ENCODE results near the gene TNFRSF14. TPM values are rescaled to one million over a fixed set of nuclear protein-coding genes. Genes with fewer than 3 reads are reported as not detected.
A peak's percentile ranks its signal among the peaks of the same experiment; 100 is the strongest.

Gene TNFRSF14
- total and polyA plus RNA-seq, 7 experiments from 2014 or later, result 52.5 to 253 (median 200) TPM

DNA sequence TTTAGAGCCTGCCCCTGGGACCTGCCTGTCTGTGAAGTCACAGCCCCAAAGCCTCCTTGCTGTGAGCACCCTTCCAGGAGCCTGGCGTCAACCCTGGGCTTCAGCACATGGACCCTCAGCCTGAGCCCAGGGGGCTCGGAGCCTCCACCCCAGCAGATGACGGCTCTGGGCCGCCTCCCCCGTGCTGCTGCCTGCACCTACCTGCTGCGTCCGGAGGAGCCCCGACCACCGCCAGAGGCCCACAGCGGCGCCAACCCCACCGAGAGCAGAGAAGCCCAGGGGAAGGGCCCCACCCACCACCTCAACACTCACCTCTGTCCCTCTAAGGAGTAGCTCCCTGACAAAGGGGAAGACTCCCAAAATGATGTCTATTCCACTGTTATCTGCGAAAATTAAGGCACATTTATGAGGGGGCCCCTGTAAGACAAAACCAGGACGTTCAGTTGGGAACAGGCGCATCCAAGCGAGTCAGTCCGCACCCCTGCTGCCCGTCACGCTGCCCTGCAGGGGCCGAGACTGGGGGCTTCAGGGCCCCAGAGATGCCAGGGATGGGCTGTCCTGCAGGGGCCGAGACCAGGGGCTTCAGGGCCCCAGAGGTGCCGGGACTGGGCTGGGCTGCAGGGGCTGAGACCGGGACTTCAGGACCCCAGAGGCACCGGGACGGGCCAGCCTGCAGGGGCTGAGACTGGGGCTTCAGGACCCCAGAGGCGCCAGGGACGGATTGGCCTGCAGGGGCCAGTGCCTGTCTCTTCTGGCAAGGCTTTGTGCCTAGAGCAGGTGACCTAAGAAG is 45.6 kb upstream of the TNFRSF14 start:
- ChIA-PET POLR2A (no interaction called here), CTCF (no interaction called here)
- Mint-ChIP-seq H3K27ac (no peak overlapping the region), H3K4me3 (no peak overlapping the region), H3K36me3 (peaks cover 0 to 10% (median 2%) of the 10 kb centered on the region in 5 donors), H3K27me3 (no peaks in the 10 kb centered on the region), H3K4me1 (peaks cover 0 to 2% (median 0%) of the 10 kb centered on the region in 7 donors), H3K9me3 (peaks cover 0 to 1% (median 0%) of the 10 kb centered on the region in 11 donors)
- no peak for DNase-seq
- Histone ChIP-seq H3K36me3 (ENCODE audit: control insufficient read depth in 2 of 3, insufficient read depth in 3 of 3, low read length in 3 of 3) (peaks cover 0 to 82% (median 28%) of the 10 kb centered on the region in 3 experiments), H3K9me3 (ENCODE audit: control insufficient read depth in 2 of 3, low read length in 3 of 3) (no peaks in the 10 kb centered on the region), H3K27me3 (ENCODE audit: control insufficient read depth in 2 of 2, insufficient read depth in 2 of 2, low read length in 2 of 2) (no peaks in the 10 kb centered on the region), H3K27ac (ENCODE audit: low read depth, low read length) (no peak overlapping the region), H3K4me1 (ENCODE audit: control insufficient read depth in 2 of 2, insufficient read depth in 2 of 2, low read length in 2 of 2) (no peaks in the 10 kb centered on the region), H3K4me3 (ENCODE audit: low read length) (no peak overlapping the region)
- ATAC-seq, result no peak
- intact Hi-C loops (cut with micrococcal nuclease), result no loop called here

DNA sequence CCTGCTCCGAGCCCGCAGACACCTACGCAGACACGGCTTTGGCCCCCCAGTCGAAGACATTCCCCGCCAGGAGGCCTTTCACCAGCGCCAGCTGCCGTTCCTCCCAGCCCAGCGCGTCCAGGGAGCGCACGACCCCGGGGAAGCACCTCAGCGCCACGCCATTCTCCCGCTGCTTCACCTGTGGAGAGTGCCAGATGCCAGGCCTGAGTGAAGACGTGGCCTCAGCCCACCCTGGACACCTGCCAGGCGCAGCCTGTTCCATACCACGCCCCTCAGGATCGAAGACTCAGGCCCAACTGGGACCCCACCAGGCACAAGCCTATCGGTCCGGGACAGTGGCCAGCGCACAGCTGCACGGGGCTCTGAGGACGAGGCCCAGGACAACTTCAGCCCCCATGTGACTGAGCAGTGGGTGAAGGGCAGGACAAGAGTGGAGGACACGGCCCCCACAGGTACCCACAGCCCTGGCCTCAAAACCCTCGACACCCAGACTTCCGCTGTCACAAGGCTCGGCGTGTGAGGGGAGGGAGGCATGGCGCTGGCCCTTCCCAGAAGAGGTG is 43.2 kb upstream of the TNFRSF14 start:
- Mint-ChIP-seq H3K27ac (peak overlapping the region in 1 of 9 donors; percentile 56), H3K36me3 (peaks cover 0 to 10% (median 3%) of the 10 kb centered on the region in 5 donors), H3K27me3 (no peaks in the 10 kb centered on the region), H3K9me3 (no peaks in the 10 kb centered on the region), H3K4me3 (no peak overlapping the region), H3K4me1 (peaks cover 0 to 3% (median 0%) of the 10 kb centered on the region in 7 donors)
- POLR2A ChIA-PET, result no interaction called here
- peaks cover 7 to 97% (median 34%) of the 10 kb centered on the region in 3 experiments for H3K36me3 ChIP-seq (ENCODE audit: control insufficient read depth in 2 of 3, insufficient read depth in 3 of 3, low read length in 3 of 3)
- no peaks in the 10 kb centered on the region for H3K9me3 ChIP-seq (ENCODE audit: control insufficient read depth in 2 of 3, low read length in 3 of 3)
- DNase-seq (no peak), ATAC-seq (no peak)
- CTCF ChIA-PET, result no interaction called here
- H3K27ac ChIP-seq (ENCODE audit: low read depth, low read length), result no peak overlapping the region
- H3K27me3 ChIP-seq (ENCODE audit: control insufficient read depth in 2 of 2, insufficient read depth in 2 of 2, low read length in 2 of 2), result no peaks in the 10 kb centered on the region
- no peak overlapping the region for H3K4me3 ChIP-seq (ENCODE audit: low read length)
- intact Hi-C loops (cut with micrococcal nuclease), result no loop called here
- no peaks in the 10 kb centered on the region for H3K4me1 ChIP-seq (ENCODE audit: control insufficient read depth in 2 of 2, insufficient read depth in 2 of 2, low read length in 2 of 2)

DNA sequence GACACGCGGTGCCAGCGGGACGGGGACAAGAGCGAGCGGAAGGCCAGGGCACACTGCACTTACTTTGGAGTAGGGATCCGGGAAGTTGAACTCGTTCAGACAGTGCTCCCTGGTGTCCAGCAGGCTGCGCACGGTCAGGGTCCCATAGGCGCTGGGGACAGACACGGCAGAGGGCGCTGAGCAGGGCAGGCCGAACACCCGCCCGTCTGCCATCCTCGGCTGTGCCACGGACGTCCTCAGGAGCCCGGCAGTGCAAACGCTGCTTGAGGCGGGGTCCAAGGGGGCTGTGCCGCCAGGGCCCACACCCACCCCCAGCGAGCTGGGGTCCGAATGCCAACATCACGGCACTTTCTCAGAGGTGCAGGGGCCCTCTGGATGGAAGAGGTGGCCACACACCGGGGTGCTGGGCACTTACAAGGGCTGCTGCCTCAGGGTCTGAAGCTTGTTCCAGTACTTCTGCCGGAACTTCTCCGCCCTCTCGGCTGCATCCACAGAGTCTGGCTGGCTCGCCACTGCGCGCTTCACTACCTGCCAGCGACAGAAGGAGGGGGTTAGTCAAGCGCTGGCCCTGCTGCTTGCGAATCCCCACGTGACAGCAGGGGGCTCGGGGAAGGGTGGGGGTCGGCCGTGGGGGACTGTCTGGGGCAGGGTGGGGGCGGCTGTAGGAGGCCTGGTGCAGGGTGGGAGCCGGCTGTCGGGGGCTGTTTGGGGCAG is 42.1 kb upstream of the TNFRSF14 start:
- no peaks in the 10 kb centered on the region for H3K9me3 Mint-ChIP-seq
- H3K4me1 ChIP-seq (ENCODE audit: control insufficient read depth in 2 of 2, insufficient read depth in 2 of 2, low read length in 2 of 2), result no peaks in the 10 kb centered on the region
- H3K4me3 ChIP-seq (ENCODE audit: low read length), result no peak overlapping the region
- POLR2A ChIA-PET, result no interaction called here
- H3K4me1 Mint-ChIP-seq, result peaks cover 0 to 5% (median 0%) of the 10 kb centered on the region in 7 donors
- no peaks in the 10 kb centered on the region for H3K27me3 Mint-ChIP-seq
- H3K9me3 ChIP-seq (ENCODE audit: control insufficient read depth in 2 of 3, low read length in 3 of 3), result no peaks in the 10 kb centered on the region
- intact Hi-C loops (cut with micrococcal nuclease), result no loop called here
- no peak overlapping the region for H3K4me3 Mint-ChIP-seq
- ATAC-seq (no peak), DNase-seq (no peak)
- no peak overlapping the region for H3K27ac ChIP-seq (ENCODE audit: low read depth, low read length)
- H3K27me3 ChIP-seq (ENCODE audit: control insufficient read depth in 2 of 2, insufficient read depth in 2 of 2, low read length in 2 of 2), result no peaks in the 10 kb centered on the region
- no peak overlapping the region for H3K27ac Mint-ChIP-seq
- CTCF ChIA-PET, result no interaction called here
- H3K36me3 ChIP-seq (ENCODE audit: control insufficient read depth in 2 of 3, insufficient read depth in 3 of 3, low read length in 3 of 3), result peaks cover 17 to 98% (median 42%) of the 10 kb centered on the region in 3 experiments
- H3K36me3 Mint-ChIP-seq, result peaks cover 0 to 13% (median 0%) of the 10 kb centered on the region in 5 donors

DNA sequence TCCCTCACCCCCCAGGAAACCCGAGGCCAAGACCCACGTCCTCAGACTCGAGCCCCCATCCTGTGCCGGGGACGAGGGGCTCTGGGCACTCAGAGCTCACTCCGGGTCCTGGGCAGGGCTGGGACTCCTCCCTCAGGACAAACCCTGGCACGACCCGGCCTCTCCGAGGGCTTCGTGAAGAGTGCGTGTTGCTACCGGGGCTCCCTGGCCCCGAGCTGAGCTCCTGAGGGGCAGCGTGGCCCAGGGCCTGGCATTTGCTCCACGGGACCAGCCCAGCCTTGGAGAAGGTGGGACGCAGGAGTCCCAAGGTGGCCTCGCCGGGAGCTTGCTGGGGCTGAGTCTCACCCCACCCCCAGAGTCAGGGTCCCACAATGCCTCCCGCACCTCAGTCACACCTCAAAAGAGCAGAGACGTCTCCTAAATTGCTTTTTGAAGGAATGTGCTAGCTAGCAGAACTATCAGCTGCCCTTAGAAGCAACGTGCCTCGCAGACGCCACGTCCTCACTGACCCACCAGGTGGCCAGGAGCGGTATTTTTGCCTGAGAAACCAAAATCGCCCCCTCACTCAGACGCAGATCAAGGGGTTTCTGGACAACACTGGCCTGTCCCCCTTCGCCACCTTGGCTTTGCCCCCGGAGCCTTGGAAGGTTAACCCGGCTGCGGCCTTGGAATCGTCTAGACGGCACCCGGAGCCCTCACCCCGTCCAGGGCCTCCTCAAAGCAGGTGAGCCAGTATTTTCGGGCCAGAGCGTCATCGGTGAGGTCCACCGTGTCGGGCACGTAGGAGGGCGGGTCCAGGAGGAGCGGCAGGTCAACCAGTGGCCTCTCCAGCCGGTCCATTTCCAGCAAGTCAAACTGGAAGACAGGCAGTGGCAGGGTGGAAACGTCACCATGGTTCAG is 41.1 kb upstream of the TNFRSF14 start:
- Mint-ChIP-seq H3K4me3 (no peak overlapping the region), H3K27me3 (no peaks in the 10 kb centered on the region), H3K9me3 (no peaks in the 10 kb centered on the region), H3K4me1 (peaks cover 0 to 7% (median 0%) of the 10 kb centered on the region in 7 donors), H3K36me3 (peaks cover 0 to 13% (median 0%) of the 10 kb centered on the region in 5 donors), H3K27ac (no peak overlapping the region)
- H3K4me3 ChIP-seq (ENCODE audit: low read length), result no peak overlapping the region
- no peak for DNase-seq
- H3K36me3 ChIP-seq (ENCODE audit: control insufficient read depth in 2 of 3, insufficient read depth in 3 of 3, low read length in 3 of 3), result peaks cover 17 to 98% (median 40%) of the 10 kb centered on the region in 3 experiments
- ChIA-PET CTCF (no interaction called here), POLR2A (no interaction called here)
- H3K27ac ChIP-seq (ENCODE audit: low read depth, low read length), result no peak overlapping the region
- no peaks in the 10 kb centered on the region for H3K27me3 ChIP-seq (ENCODE audit: control insufficient read depth in 2 of 2, insufficient read depth in 2 of 2, low read length in 2 of 2)
- no peak for ATAC-seq
- intact Hi-C loops (cut with micrococcal nuclease), result no loop called here
- no peaks in the 10 kb centered on the region for H3K9me3 ChIP-seq (ENCODE audit: control insufficient read depth in 2 of 3, low read length in 3 of 3)
- no peaks in the 10 kb centered on the region for H3K4me1 ChIP-seq (ENCODE audit: control insufficient read depth in 2 of 2, insufficient read depth in 2 of 2, low read length in 2 of 2)

DNA sequence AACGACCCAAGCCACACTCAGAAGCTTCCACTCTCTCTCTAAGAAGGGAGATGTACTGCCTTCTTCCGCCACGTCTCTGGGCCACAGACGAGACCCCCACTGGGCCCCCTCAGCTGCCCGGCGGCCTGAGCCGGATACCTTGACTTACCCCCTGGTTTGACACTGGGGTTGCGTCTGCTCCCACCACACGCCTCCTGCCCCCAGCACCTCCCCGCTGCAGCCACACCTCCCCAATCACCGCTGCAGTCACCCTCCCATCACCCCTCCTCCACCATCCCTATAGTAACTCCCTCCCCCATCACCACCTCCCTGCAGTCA is 40.4 kb upstream of the TNFRSF14 start:
- ChIA-PET POLR2A (no interaction called here), CTCF (no interaction called here)
- ATAC-seq, result no peak
- intact Hi-C loops (cut with micrococcal nuclease), result no loop called here
- no peaks in the 10 kb centered on the region for H3K9me3 Mint-ChIP-seq
- peaks cover 17 to 98% (median 40%) of the 10 kb centered on the region in 3 experiments for H3K36me3 ChIP-seq (ENCODE audit: control insufficient read depth in 2 of 3, insufficient read depth in 3 of 3, low read length in 3 of 3)
- no peak for DNase-seq
- no peak overlapping the region for H3K27ac Mint-ChIP-seq
- no peaks in the 10 kb centered on the region for H3K9me3 ChIP-seq (ENCODE audit: control insufficient read depth in 2 of 3, low read length in 3 of 3)
- peaks cover 0 to 7% (median 0%) of the 10 kb centered on the region in 7 donors for H3K4me1 Mint-ChIP-seq
- H3K4me1 ChIP-seq (ENCODE audit: control insufficient read depth in 2 of 2, insufficient read depth in 2 of 2, low read length in 2 of 2), result no peaks in the 10 kb centered on the region
- no peak overlapping the region for H3K4me3 Mint-ChIP-seq
- H3K27me3 Mint-ChIP-seq, result no peaks in the 10 kb centered on the region
- no peak overlapping the region for H3K27ac ChIP-seq (ENCODE audit: low read depth, low read length)
- H3K4me3 ChIP-seq (ENCODE audit: low read length), result no peak overlapping the region
- no peaks in the 10 kb centered on the region for H3K27me3 ChIP-seq (ENCODE audit: control insufficient read depth in 2 of 2, insufficient read depth in 2 of 2, low read length in 2 of 2)
- peaks cover 0 to 14% (median 0%) of the 10 kb centered on the region in 5 donors for H3K36me3 Mint-ChIP-seq

DNA sequence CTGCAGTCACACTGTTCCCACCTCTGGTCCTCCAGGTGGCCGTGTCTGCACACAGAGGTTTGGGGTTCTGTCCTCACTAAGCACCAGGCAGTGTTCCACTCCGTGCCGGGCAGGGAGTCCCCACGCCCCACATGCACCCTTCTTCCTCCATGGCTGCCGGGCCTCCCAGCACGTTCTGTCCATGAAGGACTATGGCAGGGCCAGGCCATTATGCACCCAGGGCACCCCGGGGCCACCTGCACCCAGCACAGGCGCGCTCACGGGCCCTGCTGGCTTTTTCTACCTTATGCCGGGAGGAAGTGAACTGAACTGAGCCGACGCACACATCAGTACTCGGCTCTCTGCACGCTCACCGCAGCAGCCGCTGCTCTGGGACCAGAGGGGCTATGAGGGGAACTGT is 40.0 kb upstream of the TNFRSF14 start:
- Mint-ChIP-seq H3K27me3 (no peaks in the 10 kb centered on the region), H3K4me3 (no peak overlapping the region), H3K36me3 (peaks cover 0 to 18% (median 3%) of the 10 kb centered on the region in 5 donors), H3K4me1 (peaks cover 0 to 7% (median 0%) of the 10 kb centered on the region in 7 donors), H3K27ac (no peak overlapping the region), H3K9me3 (no peaks in the 10 kb centered on the region)
- no peak overlapping the region for H3K4me3 ChIP-seq (ENCODE audit: low read length)
- ATAC-seq (no peak), DNase-seq (no peak)
- H3K9me3 ChIP-seq (ENCODE audit: control insufficient read depth in 2 of 3, low read length in 3 of 3), result no peaks in the 10 kb centered on the region
- no peaks in the 10 kb centered on the region for H3K4me1 ChIP-seq (ENCODE audit: control insufficient read depth in 2 of 2, insufficient read depth in 2 of 2, low read length in 2 of 2)
- POLR2A ChIA-PET, result no interaction called here
- intact Hi-C loops (cut with micrococcal nuclease), result no loop called here
- CTCF ChIA-PET, result no interaction called here
- peaks cover 17 to 98% (median 40%) of the 10 kb centered on the region in 3 experiments for H3K36me3 ChIP-seq (ENCODE audit: control insufficient read depth in 2 of 3, insufficient read depth in 3 of 3, low read length in 3 of 3)
- H3K27ac ChIP-seq (ENCODE audit: low read depth, low read length), result no peak overlapping the region
- no peaks in the 10 kb centered on the region for H3K27me3 ChIP-seq (ENCODE audit: control insufficient read depth in 2 of 2, insufficient read depth in 2 of 2, low read length in 2 of 2)
